ENCODE data around the gene THBS3.

The THBS3 gene

GRCh38 chr1:155206891-155207805 is 549 bp downstream of the THBS3 start:
- DNase-seq (ENCODE audit: low read depth), result peak; percentile 91
- no peak overlapping the region for H3K4me3 ChIP-seq (ENCODE audit: low read depth, low read length)

GRCh38 chr1:155205969-155206593 is 1.6 kb downstream of the THBS3 start:
- H3K4me3 ChIP-seq (ENCODE audit: low read depth, low read length), result no peak overlapping the region
- no peak for TF ChIP-seq CTCF (IDR thresholded peaks at IDR 0.05; ENCODE audit: insufficient read depth, low read depth, low read length, missing control alignments)
- no peak for DNase-seq (ENCODE audit: low read depth)

More at GRCh38 chr1:155206891-155207805, 549 bp downstream of the THBS3 start:
- TF ChIP-seq CTCF (IDR thresholded peaks at IDR 0.05; ENCODE audit: insufficient read depth, low read depth, low read length, missing control alignments), result peak; percentile 93

- DNase-seq (ENCODE audit: low read depth), result no peak
- H3K4me3 ChIP-seq (ENCODE audit: low read depth, low read length), result no peak overlapping the region
- no peak for TF ChIP-seq CTCF (IDR thresholded peaks at IDR 0.05; ENCODE audit: insufficient read depth, low read depth, low read length, missing control alignments)
Measured at GRCh38 chr1:155205035-155205434, 2.7 kb downstream of the THBS3 start.

GRCh38 chr1:155202731-155203515 is 4.8 kb downstream of the THBS3 start:
- no peak for DNase-seq (ENCODE audit: low read depth)
- TF ChIP-seq CTCF (IDR thresholded peaks at IDR 0.05; ENCODE audit: insufficient read depth, low read depth, low read length, missing control alignments), result no peak
- no peak overlapping the region for H3K4me3 ChIP-seq (ENCODE audit: low read depth, low read length)

GRCh38 chr1:155202198-155202597 is 5.5 kb downstream of the THBS3 start:
- H3K4me3 ChIP-seq (ENCODE audit: low read depth, low read length), result no peak overlapping the region
- no peak for TF ChIP-seq CTCF (IDR thresholded peaks at IDR 0.05; ENCODE audit: insufficient read depth, low read depth, low read length, missing control alignments)
- no peak for DNase-seq (ENCODE audit: low read depth)

- TF ChIP-seq CTCF (IDR thresholded peaks at IDR 0.05; ENCODE audit: insufficient read depth, low read depth, low read length, missing control alignments), result no peak
- no peak for DNase-seq (ENCODE audit: low read depth)
- H3K4me3 ChIP-seq (ENCODE audit: low read depth, low read length), result no peak overlapping the region
Measured at GRCh38 chr1:155200920-155201319, 6.8 kb downstream of the THBS3 start.
